HepG2 (cell line): ENCODE results near the gene ACYP2. TPM values are rescaled to one million over a fixed set of nuclear protein-coding genes. Genes with fewer than 3 reads are reported as not detected.
A peak's percentile ranks its signal among the peaks of the same experiment; 100 is the strongest.

Source experiments
- ATAC-seq: fragments of 200-7000 bp; cut with Tn5 transposase; 3 replicates; pipeline ENCODE4 v1.9.1; 2020; ENCODE audit warnings: mild to moderate bottlenecking, moderate library complexity
- BruUV-seq: library from RNA; stranded (reverse); fragments of 400-500 nt; replicated peaks from 2 replicates; lab custom pipeline; 2021; lab: Mats Ljungman, UMichigan
- CTCF ChIA-PET: fragments of 300-600 bp; formaldehyde crosslinking; extraction: SDS; loops from one replicate; lab custom pipeline; 2021; ENCODE audit warnings: low total read pairs, inconsistent platforms, low intra/inter-chr PET ratio; lab: Yijun Ruan, JAX
- POLR2A ChIA-PET: fragments of 350-600 bp; sonication (Branson Sonifier 250); formaldehyde crosslinking; loops from one replicate; lab custom pipeline; 2020; ENCODE audit warnings: antibody characterized with exemption, inconsistent platforms; lab: Yijun Ruan, JAX
- DNase-seq: peaks from one replicate; pipeline ENCODE4 v3.0.0-alpha.2; 2015; ENCODE audit warnings: low spot score
- FAIRE-seq: peaks from 3 replicates; lab custom pipeline; 2011; peaks lifted over from hg19 to GRCh38; lab: Jason Lieb, UNC
- H2AFZ ChIP-seq: one replicate; pipeline ENCODE4 v1.6.1; 2011; ENCODE audit warnings: low read length, inconsistent platforms
- H3K27ac ChIP-seq: fragments of 300-600 bp; 3 replicates; pipeline ENCODE4 v1.8.0; 2011; ENCODE audit warnings: mixed run types, mild to moderate bottlenecking, mixed read lengths, low read length, inconsistent platforms; ENCODE audit not compliant: insufficient read depth; ENCODE audit errors: extremely low read length
- H3K27me3 ChIP-seq, 2 experiments: fragments of 200-600 bp in 1 of 2; 2 replicates in 1 of 2; 3 replicates in 1 of 2; pipeline versions ENCODE4 v1.6.0 to v1.8.0; 2011; ENCODE audit warnings: low read length in 2 of 2, mild to moderate bottlenecking in 2 of 2, moderate library complexity in 2 of 2, inconsistent platforms in 1 of 2; ENCODE audit not compliant: insufficient read depth in 2 of 2, control insufficient read depth in 1 of 2
- H3K36me3 ChIP-seq, 2 experiments: fragments of 200-600 bp in 1 of 2; replicated peaks in 1 of 2; 2 replicates in 1 of 2; 3 replicates in 1 of 2; pipeline versions ENCODE4 v1.5.1 to v1.8.0; 2011; ENCODE audit warnings: low read length in 2 of 2, inconsistent platforms in 1 of 2; ENCODE audit not compliant: insufficient read depth in 2 of 2, control insufficient read depth in 1 of 2
- H3K4me1 ChIP-seq: 2 replicates; pipeline ENCODE4 v1.5.1; 2012; ENCODE audit warnings: low read length, inconsistent platforms; ENCODE audit not compliant: insufficient read depth
- H3K4me2 ChIP-seq: 2 replicates; pipeline ENCODE4 v1.6.0; 2011; ENCODE audit warnings: low read depth, low read length, inconsistent platforms
- H3K4me3 ChIP-seq, 3 experiments: fragments of 200-600 bp in 1 of 3; sonication (generic), shearing (Covaris generic) in 1 of 3; replicated peaks in 1 of 3; 2 replicates each; pipeline ENCODE4 v1.5.1; 2011 to 2016; ENCODE audit warnings: low read length in 3 of 3, inconsistent platforms in 2 of 3, low read depth in 2 of 3, mild to moderate bottlenecking in 2 of 3, control low read depth in 1 of 3, mixed read lengths in 1 of 3; ENCODE audit not compliant: insufficient read depth in 1 of 3
- H3K79me2 ChIP-seq: one replicate; pipeline ENCODE4 v1.6.1; 2011; ENCODE audit warnings: low read length, inconsistent platforms; ENCODE audit not compliant: insufficient read depth
- H3K9ac ChIP-seq: 2 replicates; pipeline ENCODE4 v1.6.0; 2011; ENCODE audit warnings: mild to moderate bottlenecking, low read depth, low read length, inconsistent platforms; ENCODE audit not compliant: insufficient read depth
- H3K9me3 ChIP-seq: 2 replicates; pipeline ENCODE4 v1.5.1; 2012; ENCODE audit warnings: mild to moderate bottlenecking, low read length
- H4K20me1 ChIP-seq: 2 replicates; pipeline ENCODE4 v1.6.0; 2011; ENCODE audit warnings: inconsistent platforms, mild to moderate bottlenecking, low read length, moderate library complexity; ENCODE audit not compliant: insufficient read depth
- FIP1L1 ChIP-seq: fragments of 200-400 bp; formaldehyde crosslinking; IDR thresholded peaks from 2 replicates; pipeline ENCODE4 v1.6.1; 2018; ENCODE audit warnings: low read depth, mild to moderate bottlenecking, low read length, moderate library complexity, borderline replicate concordance; ENCODE audit not compliant: insufficient read depth
- GATA4 ChIP-seq: sonication (generic); IDR thresholded peaks from 2 replicates; pipeline ENCODE4 v1.6.1; 2016; ENCODE audit warnings: antibody characterized with exemption, low read depth, borderline replicate concordance
- HNRNPUL1 ChIP-seq: fragments of 200-400 bp; formaldehyde crosslinking; IDR thresholded peaks from 2 replicates; pipeline ENCODE4 v1.6.1; 2017; ENCODE audit warnings: low read depth, mild to moderate bottlenecking, low read length, moderate library complexity
- ONECUT2 ChIP-seq: sonication (generic); formaldehyde crosslinking; IDR thresholded peaks from 2 replicates; pipeline ENCODE4 v1.4.0; 2020; ENCODE audit warnings: missing genetic modification reagents
- ZNF253 ChIP-seq: sonication (generic); formaldehyde crosslinking; IDR thresholded peaks from 2 replicates; pipeline ENCODE4 v1.8.0; 2022; ENCODE audit warnings: mild to moderate bottlenecking, missing genetic modification reagents, borderline replicate concordance
- ZNF333 ChIP-seq: sonication (generic); formaldehyde crosslinking; IDR thresholded peaks from 2 replicates; pipeline ENCODE4 v1.4.0; 2020; ENCODE audit warnings: mild to moderate bottlenecking, missing genetic modification reagents, borderline replicate concordance
- ZSCAN29 ChIP-seq: sonication (generic); formaldehyde crosslinking; conservative IDR thresholded peaks from 2 replicates; pipeline ENCODE4 v1.4.0; 2020; ENCODE audit warnings: mild to moderate bottlenecking, missing genetic modification reagents
- WGBS: methylation state at CpG from one replicate; pipeline ENCODE4 v1.1.6; 2017; ENCODE audit warnings: low lambda C conversion rate; 5-methylcytosine and 5-hydroxymethylcytosine counted together
- in situ Hi-C: cut with HindIII; loops from 2 replicates; pipeline ENCODE4 v1.10.0; 2017; ENCODE audit warnings: low pct_unique_long_range_greater_than_20kb; ENCODE audit not compliant: extremely low pct_ligation_motif_present
- intact Hi-C: fragments of 100-400 bp; cut with micrococcal nuclease; formaldehyde crosslinking; loops from one replicate; pipeline ENCODE4 v1.10.0; 2022; ENCODE audit not compliant: unreplicated experiment
- polyA plus RNA-seq, 8 experiments: library from polyadenylated mRNA; depleted of rRNA in 3 of 8; stranded (reverse) in 7 of 8; unstranded in 1 of 8; fragments of >200 nt; fragmentation: Illumina TruSeq in 4 of 8; extraction: Trizol in 4 of 8; gene quantifications; 2 replicates each; pipeline versions ENCODE4 v1.2.1 to v1.2.3, GENCODE V29; 2011 to 2016; ENCODE audit warnings: low read depth in 4 of 8, missing spikeins in 1 of 8, mixed read lengths in 1 of 8; ENCODE audit not compliant: insufficient read depth in 1 of 8
- total RNA-seq, 5 experiments: library from RNA; depleted of rRNA; stranded (reverse); fragments of >200 nt; fragmentation: Illumina TruSeq; extraction: Trizol; gene quantifications; 2 replicates each; pipeline ENCODE4 v1.2.3, GENCODE V29; 2016; ENCODE audit warnings: low read depth in 1 of 5
- TF ChIP-seq, protein P1 (sequence below): sonication (generic); formaldehyde crosslinking; IDR thresholded peaks from 2 replicates; pipeline ENCODE4 v1.5.0; 2020; ENCODE audit warnings: mild to moderate bottlenecking, missing genetic modification reagents

The ACYP2 gene
- total and polyA plus RNA-seq, 2 of the 13 experiments (the other 11 are each of a cell fraction or from before 2014, with no cell fraction given) = 12.3 to 12.7 TPM

GRCh38 chr2:54086157-54086556 is 29.3 kb upstream of the ACYP2 start (continued):
- no peak for TF ChIP-seq HNRNPUL1

- in situ Hi-C loops = no loop called here
- Histone ChIP-seq H2AFZ (no peak overlapping the region), H3K79me2 (no peaks in the 10 kb centered on the region), H3K4me2 (peak overlapping the region; percentile 41), H3K9me3 (no peaks in the 10 kb centered on the region), H3K36me3 (no peaks in the 10 kb centered on the region), H3K27me3 (no peaks in the 10 kb centered on the region)
- CTCF ChIA-PET = no interaction called here
- DNase-seq (no peak), ATAC-seq (peak; percentile 17)
- POLR2A ChIA-PET = no interaction called here
- TF ChIP-seq ZNF253 (CRISPR knock-in tag) (0 out of 2 replicates have a peak, but pooled peaks have one; percentile 22), FIP1L1 (no peak)
- TF ChIP-seq, all 625 proteins: peak for 1
- no peaks in the 10 kb centered on the region for H4K20me1 ChIP-seq
- H3K4me1 ChIP-seq = peaks cover 18% of the 10 kb centered on the region
- intact Hi-C loops = no loop called here
- FAIRE-seq = no peak
- no peak overlapping the region for H3K4me3 ChIP-seq
- no peak overlapping the region for H3K9ac ChIP-seq
- BruUV-seq = no TSS peak
- 62% methylated on average over 5 of the region's 5 CpGs for WGBS
- no peak overlapping the region for H3K27ac ChIP-seq
Observed at GRCh38 chr2:54088191-54088634, 27.2 kb upstream of the ACYP2 start.

GRCh38 chr2:54088719-54089118 is 26.7 kb upstream of the ACYP2 start:
- Histone ChIP-seq H3K4me3 (no peak overlapping the region), H3K4me2 (peak overlapping the region; percentile 41), H3K36me3 (no peaks in the 10 kb centered on the region), H3K9ac (no peak overlapping the region), H3K4me1 (peaks cover 18% of the 10 kb centered on the region), H2AFZ (no peak overlapping the region), H3K27ac (no peak overlapping the region), H3K79me2 (no peaks in the 10 kb centered on the region), H3K9me3 (no peaks in the 10 kb centered on the region), H3K27me3 (no peaks in the 10 kb centered on the region), H4K20me1 (no peaks in the 10 kb centered on the region)
- no TSS peak for BruUV-seq
- peak; percentile 43; the same call in 2 of the 3 replicates for ATAC-seq
- WGBS = 47% methylated on average over 2 of the region's 2 CpGs
- peak; percentile 12 for FAIRE-seq
- TF ChIP-seq ZSCAN29 (no peak), ZNF333 (CRISPR knock-in tag) (no peak), GATA4 (0 out of 2 replicates have a peak, but pooled peaks have one; percentile 32), ONECUT2 (CRISPR knock-in tag) (peak; percentile 48; the same call in 1 of the 2 replicates)
- TF ChIP-seq, protein P1, sequence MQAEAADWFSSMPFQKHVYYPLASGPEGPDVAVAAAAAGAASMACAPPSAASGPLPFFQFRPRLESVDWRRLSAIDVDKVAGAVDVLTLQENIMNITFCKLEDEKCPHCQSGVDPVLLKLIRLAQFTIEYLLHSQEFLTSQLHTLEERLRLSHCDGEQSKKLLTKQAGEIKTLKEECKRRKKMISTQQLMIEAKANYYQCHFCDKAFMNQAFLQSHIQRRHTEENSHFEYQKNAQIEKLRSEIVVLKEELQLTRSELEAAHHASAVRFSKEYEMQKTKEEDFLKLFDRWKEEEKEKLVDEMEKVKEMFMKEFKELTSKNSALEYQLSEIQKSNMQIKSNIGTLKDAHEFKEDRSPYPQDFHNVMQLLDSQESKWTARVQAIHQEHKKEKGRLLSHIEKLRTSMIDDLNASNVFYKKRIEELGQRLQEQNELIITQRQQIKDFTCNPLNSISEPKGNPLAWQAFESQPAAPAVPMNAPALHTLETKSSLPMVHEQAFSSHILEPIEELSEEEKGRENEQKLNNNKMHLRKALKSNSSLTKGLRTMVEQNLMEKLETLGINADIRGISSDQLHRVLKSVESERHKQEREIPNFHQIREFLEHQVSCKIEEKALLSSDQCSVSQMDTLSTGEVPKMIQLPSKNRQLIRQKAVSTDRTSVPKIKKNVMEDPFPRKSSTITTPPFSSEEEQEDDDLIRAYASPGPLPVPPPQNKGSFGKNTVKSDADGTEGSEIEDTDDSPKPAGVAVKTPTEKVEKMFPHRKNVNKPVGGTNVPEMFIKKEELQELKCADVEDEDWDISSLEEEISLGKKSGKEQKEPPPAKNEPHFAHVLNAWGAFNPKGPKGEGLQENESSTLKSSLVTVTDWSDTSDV (CRISPR knock-in tag) = no peak
- in situ Hi-C loops = no loop called here
- ChIA-PET CTCF (no interaction called here), POLR2A (no interaction called here)
- DNase-seq = peak; percentile 28
- intact Hi-C loops = no loop called here
